Spleen (tissue), 11 donors: ENCODE data around the gene HPCAL1. TPM values are rescaled to one million over a fixed set of nuclear protein-coding genes. Genes with fewer than 3 reads are reported as not detected.

ENCODE experiments used
- DNase-seq: peaks from one replicate; pipeline ENCODE4 v3.0.0-alpha.2; 2020
- H3K27ac ChIP-seq, 8 donors: fragments of 200-600 bp; sonication (generic) in 7 of 8; 1 replicate in 4 of 8; 2 replicates in 4 of 8; pipeline versions ENCODE4 v1.5.0 to v1.8.0; 2016 to 2021; ENCODE audit warnings: inconsistent platforms in 4 of 8, mild to moderate bottlenecking in 4 of 8, moderate library complexity in 1 of 8
- H3K27me3 ChIP-seq, 7 donors: fragments of 200-600 bp; sonication (generic) in 6 of 7; replicated peaks in 1 of 7; 1 replicate in 4 of 7; 2 replicates in 3 of 7; pipeline versions ENCODE4 v1.5.0 to v1.8.0; 2016 to 2021; ENCODE audit warnings: inconsistent platforms in 3 of 7, mild to moderate bottlenecking in 1 of 7
- H3K36me3 ChIP-seq, 6 donors: fragments of 200-600 bp; sonication (generic) in 5 of 6; 1 replicate in 4 of 6; 2 replicates in 2 of 6; pipeline versions ENCODE4 v1.5.0 to v1.8.0; 2016 to 2021; ENCODE audit warnings: inconsistent platforms in 2 of 6
- H3K4me1 ChIP-seq, 6 donors: fragments of 200-600 bp; sonication (generic) in 5 of 6; 1 replicate in 3 of 6; 2 replicates in 3 of 6; pipeline versions ENCODE4 v1.5.0 to v1.8.0; 2016 to 2021; ENCODE audit warnings: inconsistent platforms in 3 of 6
- H3K4me3 ChIP-seq, 8 donors: fragments of 200-600 bp; sonication (generic) in 7 of 8; 1 replicate in 4 of 8; 2 replicates in 4 of 8; pipeline versions ENCODE4 v1.5.0 to v1.8.0; 2016 to 2021; ENCODE audit warnings: inconsistent platforms in 4 of 8, mild to moderate bottlenecking in 4 of 8, moderate library complexity in 2 of 8
- H3K9me3 ChIP-seq, 8 donors: fragments of 200-600 bp; sonication (generic) in 7 of 8; 1 replicate in 4 of 8; 2 replicates in 4 of 8; pipeline versions ENCODE4 v1.5.0 to v1.8.0; 2016 to 2021; ENCODE audit warnings: inconsistent platforms in 4 of 8
- CTCF ChIP-seq, 11 experiments: fragments of 200-600 bp in 7 of 11; fragments of 450-650 bp in 4 of 11; sonication (generic) in 4 of 11; IDR thresholded peaks in 8 of 11; conservative IDR thresholded peaks in 3 of 11; 1 replicate in 7 of 11; 2 replicates in 4 of 11; pipeline versions ENCODE4 v1.4.0 to v1.8.0; 2016 to 2021; ENCODE audit warnings: antibody characterized with exemption in 11 of 11, inconsistent platforms in 4 of 11, mild to moderate bottlenecking in 1 of 11
- POLR2A ChIP-seq, 3 donors: fragments of 450-650 bp; IDR thresholded peaks; one replicate each; pipeline ENCODE4 v1.5.1; 2017; ENCODE audit warnings: antibody characterized with exemption in 3 of 3, mild to moderate bottlenecking in 1 of 3
- POLR2AphosphoS5 ChIP-seq, 3 donors: sonication (generic); formaldehyde crosslinking; IDR thresholded peaks; one replicate each; pipeline ENCODE4 v1.5.1; 2017; ENCODE audit warnings: antibody characterized with exemption in 3 of 3
- WGBS, 5 donors: extraction: QIAGEN DNeasy Blood & Tissue Kit in 3 of 5; methylation state at CpG; one replicate each; pipeline versions ENCODE4 v1.1.5 to v1.1.7; 2013 to 2018; 5-methylcytosine and 5-hydroxymethylcytosine counted together
- intact Hi-C: fragments of 100-400 bp; cut with DNase I; formaldehyde crosslinking; loops from one replicate; pipeline ENCODE4 v1.15.0; 2023; ENCODE audit warnings: low total_unique reads
- polyA plus RNA-seq, 3 donors: library from polyadenylated mRNA; stranded (reverse); fragments of 200-250 nt; gene quantifications; one replicate each; pipeline ENCODE4 v1.2.1, GENCODE V29; 2013
- total RNA-seq, 7 donors: library from RNA; depleted of rRNA in 3 of 7; stranded (reverse); fragments of >200 nt in 3 of 7; fragmentation: NEBNext Ultra II Directional in 4 of 7; extraction: Animal tissue kit (Norgen Biotek cat#: 25700) in 4 of 7; gene quantifications; one replicate each; pipeline versions ENCODE4 v1.1.0 to v1.2.1, GENCODE V29; 2016 to 2021
- donor health status: healthy with polysubstance abuse.
- donor health status: DM: no; HTN: no; CAD: no; lungs with moderate emphysema.
- donor health status: DM: no; HTN: no; CAD: no.
- donor health status: Bipolar disorder and iron deficiency.
- donor health status: healthy.
- donor health status: DM: no; HTN: no; CAD: no.
- donor health status: DM: yes; HTN: yes; CAD: no.

Gene HPCAL1
- total and polyA plus RNA-seq, 10 donors: 41.9 to 80.6 (median 57.7) TPM

DNA sequence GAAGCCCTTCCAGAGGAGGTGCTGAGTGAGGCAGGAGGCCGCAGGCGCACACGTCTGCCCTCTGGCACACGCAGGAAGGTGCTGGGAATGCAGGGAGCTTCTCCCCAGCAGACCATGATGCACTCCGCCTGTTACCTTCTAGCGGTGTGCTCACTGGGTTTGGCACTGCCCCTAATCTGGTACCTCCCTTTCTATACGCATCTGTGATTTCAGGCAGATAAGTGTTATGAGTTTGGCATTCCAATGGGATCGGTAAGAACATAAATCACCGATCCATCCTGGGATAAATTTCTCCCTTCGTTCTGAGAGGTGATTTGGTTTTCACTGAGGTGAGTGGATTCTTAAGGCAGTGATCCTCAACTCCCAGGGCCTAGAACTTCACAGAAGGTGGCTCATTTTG lies 110.8 kb downstream of the HPCAL1 start:
- TF ChIP-seq CTCF (IDR thresholded peaks at IDR 0.05 in 8 of 11, conservative IDR thresholded peaks at IDR 0.05 in 3 of 11): no peak
- peak in 1 of 3 donors; percentile 12 for TF ChIP-seq POLR2AphosphoS5 (IDR thresholded peaks at IDR 0.05)
- no peak for TF ChIP-seq POLR2A (IDR thresholded peaks at IDR 0.05)
- no peak for DNase-seq
- 94 to 99% (median 96%) methylated on average over 8 to 10 of the region's 10 CpGs for WGBS, 5 donors
- peak overlapping the region in 1 of 8 donors; percentile 30 for H3K27ac ChIP-seq
- no peak overlapping the region for H3K4me3 ChIP-seq
- H3K4me1 ChIP-seq: peaks cover 13 to 74% (median 35%) of the 10 kb centered on the region in 6 donors
- peaks cover 0 to 25% (median 0%) of the 10 kb centered on the region in 6 donors for H3K36me3 ChIP-seq
- intact Hi-C loops: no loop called here
- H3K9me3 ChIP-seq: peaks cover 0 to 4% (median 0%) of the 10 kb centered on the region in 8 donors
- H3K27me3 ChIP-seq: no peaks in the 10 kb centered on the region

GRCh38 chr2:10413991-10414451 lies 111.3 kb downstream of the HPCAL1 start:
- intact Hi-C loops: no loop called here
- Histone ChIP-seq H3K27me3 (no peaks in the 10 kb centered on the region), H3K4me1 (peaks cover 8 to 71% (median 30%) of the 10 kb centered on the region in 6 donors), H3K9me3 (peaks cover 0 to 4% (median 0%) of the 10 kb centered on the region in 8 donors), H3K4me3 (no peak overlapping the region), H3K27ac (peak overlapping the region in 1 of 8 donors; percentile 30), H3K36me3 (peaks cover 0 to 27% (median 0%) of the 10 kb centered on the region in 6 donors)
- no peak for DNase-seq
- 80 to 85% (median 83%) methylated on average over 3 to 7 of the region's 7 CpGs for WGBS, 5 donors
- TF ChIP-seq CTCF (IDR thresholded peaks at IDR 0.05 in 8 of 11, conservative IDR thresholded peaks at IDR 0.05 in 3 of 11): no peak
- TF ChIP-seq POLR2A (IDR thresholded peaks at IDR 0.05): no peak
- TF ChIP-seq POLR2AphosphoS5 (IDR thresholded peaks at IDR 0.05): no peak

GRCh38 chr2:10414591-10414990 lies 111.9 kb downstream of the HPCAL1 start:
- TF ChIP-seq CTCF (IDR thresholded peaks at IDR 0.05 in 8 of 11, conservative IDR thresholded peaks at IDR 0.05 in 3 of 11): no peak
- Histone ChIP-seq H3K4me1 (peaks cover 3 to 65% (median 24%) of the 10 kb centered on the region in 6 donors), H3K27me3 (no peaks in the 10 kb centered on the region), H3K9me3 (peaks cover 0 to 4% (median 0%) of the 10 kb centered on the region in 8 donors), H3K27ac (no peak overlapping the region), H3K4me3 (no peak overlapping the region), H3K36me3 (peaks cover 0 to 33% (median 3%) of the 10 kb centered on the region in 6 donors)
- DNase-seq: no peak
- WGBS, 5 donors: 78 to 90% (median 81%) methylated on average over 10 of the region's 10 CpGs
- intact Hi-C loops: no loop called here

DNA sequence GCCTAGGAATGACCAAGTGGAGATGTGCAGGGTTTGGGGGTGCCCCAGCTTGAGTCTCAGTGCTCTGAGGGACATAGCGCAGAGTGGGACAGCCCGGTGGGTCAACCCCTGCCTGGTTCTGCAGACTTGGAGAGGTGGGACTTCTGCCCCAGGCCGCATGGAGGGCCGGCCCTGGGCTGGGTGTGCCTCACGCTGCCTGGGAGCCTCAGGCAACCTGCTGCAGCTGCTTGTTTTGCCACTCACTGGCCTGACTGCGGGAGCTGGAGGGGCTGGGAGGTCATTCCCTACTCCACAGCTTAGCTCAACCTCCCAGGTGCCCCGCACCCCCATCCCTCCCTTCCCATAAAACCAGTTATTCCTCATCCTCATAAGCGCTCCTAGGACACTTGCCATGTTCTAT lies 112.3 kb downstream of the HPCAL1 start:
- Histone ChIP-seq H3K4me1 (peaks cover 0 to 61% (median 20%) of the 10 kb centered on the region in 6 donors), H3K4me3 (no peak overlapping the region), H3K27me3 (no peaks in the 10 kb centered on the region), H3K9me3 (peaks cover 0 to 4% (median 0%) of the 10 kb centered on the region in 8 donors), H3K27ac (no peak overlapping the region), H3K36me3 (peaks cover 0 to 38% (median 7%) of the 10 kb centered on the region in 6 donors)
- no peak for DNase-seq
- TF ChIP-seq CTCF (IDR thresholded peaks at IDR 0.05 in 8 of 11, conservative IDR thresholded peaks at IDR 0.05 in 3 of 11) (no peak), POLR2A (IDR thresholded peaks at IDR 0.05) (no peak), POLR2AphosphoS5 (IDR thresholded peaks at IDR 0.05) (no peak)
- WGBS, 5 donors: 91 to 98% (median 96%) methylated on average over 8 of the region's 8 CpGs
- intact Hi-C loops: no loop called here
